IMR-90 (cell line): Measurements from ENCODE around the gene NEUROG1. TPM values are rescaled to one million over a fixed set of nuclear protein-coding genes. Genes with fewer than 3 reads are reported as not detected.

Experiments used
- ATAC-seq: fragments of 200-7000 bp; cut with Tn5 transposase; 2 replicates; pipeline ENCODE4 v1.9.1; 2020; ENCODE audit warnings: low read depth, mild to moderate bottlenecking, moderate library complexity
- BruUV-seq: library from RNA; stranded (reverse); fragments of 400-500 nt; replicated peaks from 2 replicates; lab custom pipeline; 2021; lab: Mats Ljungman, UMichigan
- CTCF ChIA-PET: fragments of 300-600 bp; formaldehyde crosslinking; extraction: SDS; loops from one replicate; lab custom pipeline; 2021; ENCODE audit warnings: antibody characterized with exemption; lab: Yijun Ruan, JAX
- POLR2A ChIA-PET: fragments of 300-600 bp; sonication (Branson Sonifier 250); formaldehyde crosslinking; loops from one replicate; lab custom pipeline; 2022; ENCODE audit warnings: antibody characterized with exemption; ENCODE audit not compliant: unreplicated experiment; lab: Charles Lee
- DNase-seq: peaks from one replicate; pipeline ENCODE4 v3.0.0; 2013
- H2AFZ ChIP-seq: replicated peaks from 2 replicates; pipeline ENCODE3; 2013; ENCODE audit warnings: low read length, mild to moderate bottlenecking; ENCODE audit not compliant: poor library complexity
- H2AK5ac ChIP-seq: 2 replicates; pipeline ENCODE4 v1.6.1; 2013; ENCODE audit warnings: low read depth, low read length, inconsistent platforms
- H2AK9ac ChIP-seq: replicated peaks from 2 replicates; pipeline ENCODE3; 2013; ENCODE audit warnings: mild to moderate bottlenecking, low read depth, low read length, moderate library complexity; ENCODE audit not compliant: poor library complexity
- H2BK120ac ChIP-seq: 2 replicates; pipeline ENCODE4 v1.6.1; 2013; ENCODE audit warnings: low read depth, low read length, inconsistent platforms
- H2BK15ac ChIP-seq: 3 replicates; pipeline ENCODE4 v1.6.1; 2013; ENCODE audit warnings: low read depth, low read length, inconsistent platforms
- H2BK20ac ChIP-seq: 2 replicates; pipeline ENCODE4 v1.6.1; 2013; ENCODE audit warnings: low read depth, mild to moderate bottlenecking, inconsistent platforms, low read length, moderate library complexity
- H2BK5ac ChIP-seq: 2 replicates; pipeline ENCODE4 v1.6.1; 2013; ENCODE audit warnings: mild to moderate bottlenecking, low read depth, low read length, inconsistent platforms; ENCODE audit not compliant: poor library complexity, severe bottlenecking
- H3K14ac ChIP-seq: replicated peaks from 2 replicates; pipeline ENCODE4 v1.6.1; 2013; ENCODE audit warnings: low read depth, low read length, inconsistent platforms
- H3K18ac ChIP-seq: 2 replicates; pipeline ENCODE4 v1.6.1; 2013; ENCODE audit warnings: low read depth, low read length, control low read depth
- H3K23ac ChIP-seq: 2 replicates; pipeline ENCODE4 v1.6.1; 2013; ENCODE audit warnings: low read depth, low read length, inconsistent platforms
- H3K27ac ChIP-seq: 2 replicates; pipeline ENCODE4 v1.5.1; 2013; ENCODE audit warnings: mild to moderate bottlenecking, control low read depth, low read length; ENCODE audit not compliant: insufficient read depth
- H3K27me3 ChIP-seq: 2 replicates; pipeline ENCODE4 v1.6.1; 2013; ENCODE audit warnings: low read length; ENCODE audit not compliant: control insufficient read depth, insufficient read depth
- H3K36me3 ChIP-seq: 2 replicates; pipeline ENCODE4 v1.6.1; 2013; ENCODE audit warnings: low read length, mixed read lengths; ENCODE audit not compliant: control insufficient read depth, insufficient read depth
- H3K4ac ChIP-seq: 2 replicates; pipeline ENCODE4 v1.6.1; 2013; ENCODE audit warnings: low read depth, low read length, inconsistent platforms
- H3K4me1 ChIP-seq: 2 replicates; pipeline ENCODE4 v1.6.1; 2013; ENCODE audit warnings: low read length, mixed read lengths; ENCODE audit not compliant: control insufficient read depth, insufficient read depth
- H3K4me2 ChIP-seq: 2 replicates; pipeline ENCODE4 v1.6.1; 2013; ENCODE audit warnings: low read depth, mild to moderate bottlenecking, control low read depth, low read length, moderate library complexity
- H3K4me3 ChIP-seq: 2 replicates; pipeline ENCODE4 v1.5.1; 2013; ENCODE audit warnings: low read depth, mild to moderate bottlenecking, control low read depth, low read length, moderate library complexity; ENCODE audit not compliant: insufficient read depth
- H3K56ac ChIP-seq: 2 replicates; pipeline ENCODE4 v1.6.1; 2013; ENCODE audit warnings: low read length, inconsistent platforms; ENCODE audit not compliant: insufficient read depth; ENCODE audit errors: extremely low read depth
- H3K79me1 ChIP-seq, 2 experiments: 2 replicates each; pipeline ENCODE4 v1.6.1; 2013; ENCODE audit warnings: low read length in 2 of 2, inconsistent platforms in 1 of 2, low read depth in 1 of 2
- H3K9ac ChIP-seq: 2 replicates; pipeline ENCODE4 v1.6.1; 2013; ENCODE audit warnings: low read depth, low read length, control low read depth
- H3K9me1 ChIP-seq: 2 replicates; pipeline ENCODE4 v1.6.1; 2013; ENCODE audit warnings: low read length, inconsistent platforms; ENCODE audit not compliant: insufficient read depth
- H3K9me3 ChIP-seq: 2 replicates; pipeline ENCODE4 v1.6.1; 2013; ENCODE audit warnings: low read length; ENCODE audit not compliant: control insufficient read depth, insufficient read depth
- H4K20me1 ChIP-seq: 2 replicates; pipeline ENCODE4 v1.6.1; 2013; ENCODE audit warnings: low read length, inconsistent platforms; ENCODE audit not compliant: insufficient read depth
- H4K5ac ChIP-seq: 2 replicates; pipeline ENCODE4 v1.6.1; 2013; ENCODE audit warnings: mild to moderate bottlenecking, low read depth, low read length, control low read depth
- H4K8ac ChIP-seq, 2 experiments: 2 replicates each; pipeline ENCODE4 v1.6.1; 2013; ENCODE audit warnings: low read depth in 2 of 2, low read length in 2 of 2, control low read depth in 1 of 2, inconsistent platforms in 1 of 2
- H4K91ac ChIP-seq: 2 replicates; pipeline ENCODE4 v1.6.1; 2013; ENCODE audit warnings: low read depth, low read length, inconsistent platforms; ENCODE audit not compliant: insufficient read depth
- WGBS, 2 experiments: methylation state at CpG; one replicate each; pipeline versions ENCODE4 v1.1.5 to v1.1.7; 2013; ENCODE audit warnings: missing lambda C conversion rate in 2 of 2; ENCODE audit not compliant: insufficient read length in 1 of 2; ENCODE audit errors: extremely low coverage in 2 of 2; 5-methylcytosine and 5-hydroxymethylcytosine counted together
- dilution Hi-C: fragments of 300-500 bp; cut with HindIII; formaldehyde crosslinking; loops from one replicate; pipeline ENCODE4 v1.14.3; 2018; ENCODE audit warnings: low sequenced_read_pairs; ENCODE audit not compliant: unreplicated experiment
- in situ Hi-C: fragments of 300-500 bp; cut with MboI; formaldehyde crosslinking; loops from 3 replicates; pipeline ENCODE4 v1.14.3; 2019; ENCODE audit warnings: low sequenced_read_pairs, inconsistent platforms, mixed read lengths
- intact Hi-C: fragments of 100-400 bp; cut with micrococcal nuclease; formaldehyde crosslinking; loops from 2 replicates; pipeline ENCODE4 v1.10.0; 2022
- polyA plus RNA-seq, 3 experiments: library from polyadenylated mRNA; depleted of rRNA; stranded (reverse); fragments of >200 nt; gene quantifications; 2 replicates each; pipeline ENCODE4 v1.2.3, GENCODE V29; 2012; ENCODE audit warnings: low replicate concordance in 1 of 3
- total RNA-seq: library from RNA; depleted of rRNA; stranded (reverse); fragments of >200 nt; gene quantifications from 2 replicates; pipeline ENCODE4 v1.2.3, GENCODE V29; 2012
- TF ChIP-seq, protein P1 (sequence below): conservative IDR thresholded peaks from 2 replicates; pipeline ENCODE4 v1.5.1; 2012; ENCODE audit warnings: mild to moderate bottlenecking, low read depth, low read length, improper control_type of control experiment

The NEUROG1 gene
- total and polyA plus RNA-seq, 2 of the 4 experiments (the other 2 are of a cell fraction) = not detected

DNA sequence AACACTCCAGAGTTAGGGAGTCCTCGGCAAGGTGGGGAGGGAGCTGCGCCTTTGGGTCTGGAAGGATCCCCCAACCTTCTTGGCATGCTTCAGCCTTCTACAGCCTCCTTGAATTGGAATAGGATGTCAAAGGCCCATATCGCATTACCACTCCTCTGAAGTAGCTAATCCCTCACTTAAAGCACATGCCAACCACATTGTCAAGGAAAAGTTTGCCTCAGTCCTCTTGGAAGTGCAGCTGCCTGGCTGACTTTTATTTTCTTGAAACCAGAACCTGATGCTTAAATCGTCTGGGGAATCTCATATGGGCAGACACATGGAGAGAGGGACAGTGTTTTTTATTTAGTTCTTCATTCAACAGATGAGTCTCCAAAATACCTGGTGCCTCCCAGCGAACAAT, 28.6 kb upstream of the NEUROG1 start:
- H3K56ac ChIP-seq = no peak overlapping the region
- H2AFZ ChIP-seq = no peak overlapping the region
- H3K14ac ChIP-seq = no peak overlapping the region
- no peak overlapping the region for H2BK20ac ChIP-seq
- no peaks in the 10 kb centered on the region for H3K9me1 ChIP-seq
- H3K36me3 ChIP-seq = no peaks in the 10 kb centered on the region
- no peak overlapping the region for H3K9ac ChIP-seq
- H4K91ac ChIP-seq = no peak overlapping the region
- in situ Hi-C loops (loop anchor here (10.0 to 25.0 kb wide), 2 partner anchors 270 to 648 kb away; partner anchors contain the start of gene SLC25A48), dilution Hi-C loops (loop anchor here (25.0 kb wide), 1 partner anchor 102 kb away; the partner anchor contains the start of gene TIFAB), intact Hi-C loops (loop anchor here (10.0 kb wide), 1 partner anchor 650 kb away; no protein-coding TSS in a partner anchor)
- H4K5ac ChIP-seq = no peak overlapping the region
- no peaks in the 10 kb centered on the region for H4K20me1 ChIP-seq
- no peaks in the 10 kb centered on the region for H3K9me3 ChIP-seq
- H3K4me2 ChIP-seq = no peak overlapping the region
- no peak overlapping the region for H2BK5ac ChIP-seq
- no peaks in the 10 kb centered on the region for H3K79me1 ChIP-seq
- no peak overlapping the region for H3K4ac ChIP-seq
- H3K27ac ChIP-seq = no peak overlapping the region
- ATAC-seq = no peak
- 100% methylated on average over 1 of the region's 5 CpGs; no CpG with 5 or more reads in 1 of the 2 experiments for WGBS, 2 experiments
- CTCF ChIA-PET = interaction anchor here (4.6 to 5.4 kb wide), 2 partner anchors 11 to 98 kb away, joined by 36 to 56 read pairs; no protein-coding TSS in a partner anchor
- TF ChIP-seq, protein P1, sequence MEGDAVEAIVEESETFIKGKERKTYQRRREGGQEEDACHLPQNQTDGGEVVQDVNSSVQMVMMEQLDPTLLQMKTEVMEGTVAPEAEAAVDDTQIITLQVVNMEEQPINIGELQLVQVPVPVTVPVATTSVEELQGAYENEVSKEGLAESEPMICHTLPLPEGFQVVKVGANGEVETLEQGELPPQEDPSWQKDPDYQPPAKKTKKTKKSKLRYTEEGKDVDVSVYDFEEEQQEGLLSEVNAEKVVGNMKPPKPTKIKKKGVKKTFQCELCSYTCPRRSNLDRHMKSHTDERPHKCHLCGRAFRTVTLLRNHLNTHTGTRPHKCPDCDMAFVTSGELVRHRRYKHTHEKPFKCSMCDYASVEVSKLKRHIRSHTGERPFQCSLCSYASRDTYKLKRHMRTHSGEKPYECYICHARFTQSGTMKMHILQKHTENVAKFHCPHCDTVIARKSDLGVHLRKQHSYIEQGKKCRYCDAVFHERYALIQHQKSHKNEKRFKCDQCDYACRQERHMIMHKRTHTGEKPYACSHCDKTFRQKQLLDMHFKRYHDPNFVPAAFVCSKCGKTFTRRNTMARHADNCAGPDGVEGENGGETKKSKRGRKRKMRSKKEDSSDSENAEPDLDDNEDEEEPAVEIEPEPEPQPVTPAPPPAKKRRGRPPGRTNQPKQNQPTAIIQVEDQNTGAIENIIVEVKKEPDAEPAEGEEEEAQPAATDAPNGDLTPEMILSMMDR = no peak
- H2BK120ac ChIP-seq = no peak overlapping the region
- BruUV-seq = no TSS peak
- no peak overlapping the region for H4K8ac ChIP-seq
- H3K27me3 ChIP-seq = peaks cover 15% of the 10 kb centered on the region
- H2AK9ac ChIP-seq = no peak overlapping the region
- H2BK15ac ChIP-seq = no peak overlapping the region
- H3K18ac ChIP-seq = no peak overlapping the region
- H3K23ac ChIP-seq = no peak overlapping the region
- no peak for DNase-seq
- POLR2A ChIA-PET = no interaction called here
- H2AK5ac ChIP-seq = no peak overlapping the region
- no peaks in the 10 kb centered on the region for H3K4me1 ChIP-seq
- no peak overlapping the region for H3K4me3 ChIP-seq
